Measurements from ENCODE around the gene CBLB. TPM values are rescaled to one million over a fixed set of nuclear protein-coding genes. Genes with fewer than 3 reads are reported as not detected.

The CBLB gene
- total and polyA plus RNA-seq, 10 donors: 13.8 to 138 (median 67.5) TPM

- DNase-seq: no peak
- Histone ChIP-seq H3K27ac (no peak overlapping the region), H3K36me3 (no peaks in the 10 kb centered on the region), H3K27me3 (replicated peaks in 1 of 7) (no peaks in the 10 kb centered on the region), H3K9me3 (no peaks in the 10 kb centered on the region), H3K4me3 (no peak overlapping the region), H3K4me1 (no peaks in the 10 kb centered on the region)
- TF ChIP-seq POLR2AphosphoS5 (IDR thresholded peaks at IDR 0.05): no peak
- no peak for TF ChIP-seq POLR2A (IDR thresholded peaks at IDR 0.05)
- TF ChIP-seq CTCF (IDR thresholded peaks at IDR 0.05 in 8 of 11, conservative IDR thresholded peaks at IDR 0.05 in 3 of 11): no peak
- WGBS, 5 donors: 80 to 94% (median 92%) methylated on average over 5 of the region's 5 CpGs
- intact Hi-C loops (cut with DNase I; ENCODE audit: low total_unique reads): no loop called here
Observed at GRCh38 chr3:105634708-105635107, 234.1 kb downstream of the CBLB start.

GRCh38 chr3:105629718-105630117 lies 239.1 kb downstream of the CBLB start:
- intact Hi-C loops (cut with DNase I; ENCODE audit: low total_unique reads): no loop called here
- Histone ChIP-seq H3K27ac (no peak overlapping the region), H3K4me3 (no peak overlapping the region), H3K27me3 (replicated peaks in 1 of 7) (no peaks in the 10 kb centered on the region), H3K4me1 (no peaks in the 10 kb centered on the region), H3K9me3 (no peaks in the 10 kb centered on the region), H3K36me3 (no peaks in the 10 kb centered on the region)
- DNase-seq: no peak
- TF ChIP-seq POLR2A (IDR thresholded peaks at IDR 0.05): no peak
- no peak for TF ChIP-seq CTCF (IDR thresholded peaks at IDR 0.05 in 8 of 11, conservative IDR thresholded peaks at IDR 0.05 in 3 of 11)
- TF ChIP-seq POLR2AphosphoS5 (IDR thresholded peaks at IDR 0.05): no peak

- intact Hi-C loops (cut with DNase I; ENCODE audit: low total_unique reads): no loop called here
- Histone ChIP-seq H3K9me3 (no peaks in the 10 kb centered on the region), H3K27ac (no peak overlapping the region), H3K4me3 (no peak overlapping the region), H3K4me1 (no peaks in the 10 kb centered on the region), H3K27me3 (replicated peaks in 1 of 7) (no peaks in the 10 kb centered on the region), H3K36me3 (no peaks in the 10 kb centered on the region)
- 91 to 95% (median 92%) methylated on average over 5 of the region's 5 CpGs for WGBS, 5 donors
- TF ChIP-seq CTCF (IDR thresholded peaks at IDR 0.05 in 8 of 11, conservative IDR thresholded peaks at IDR 0.05 in 3 of 11) (no peak), POLR2A (IDR thresholded peaks at IDR 0.05) (no peak), POLR2AphosphoS5 (IDR thresholded peaks at IDR 0.05) (no peak)
- DNase-seq: no peak
Observed at GRCh38 chr3:105626739-105627138, 242.1 kb downstream of the CBLB start.

- no peak overlapping the region for H3K27ac ChIP-seq
- TF ChIP-seq CTCF (IDR thresholded peaks at IDR 0.05 in 8 of 11, conservative IDR thresholded peaks at IDR 0.05 in 3 of 11) (no peak), POLR2A (IDR thresholded peaks at IDR 0.05) (no peak), POLR2AphosphoS5 (IDR thresholded peaks at IDR 0.05) (no peak)
- no peaks in the 10 kb centered on the region for H3K9me3 ChIP-seq
- intact Hi-C loops (cut with DNase I; ENCODE audit: low total_unique reads): no loop called here
- H3K4me3 ChIP-seq: no peak overlapping the region
- DNase-seq: no peak
- no peaks in the 10 kb centered on the region for H3K27me3 ChIP-seq (replicated peaks in 1 of 7)
- H3K4me1 ChIP-seq: no peaks in the 10 kb centered on the region
- H3K36me3 ChIP-seq: no peaks in the 10 kb centered on the region
Observed at GRCh38 chr3:105622169-105622568, 246.6 kb downstream of the CBLB start.
